Measurements from ENCODE around the gene EZH2.

Gene EZH2

GRCh38 chr7:148799893-148800555 lies 84.1 kb downstream of the EZH2 start:
- H3K4me3 ChIP-seq (ENCODE audit: low read length), result no peak overlapping the region
- no peaks in the 10 kb centered on the region for H3K36me3 ChIP-seq (ENCODE audit: control insufficient read depth, insufficient read depth, low read length)
- no peak overlapping the region for H3K9ac ChIP-seq (ENCODE audit: low read length)
- no peaks in the 10 kb centered on the region for H3K27me3 ChIP-seq (ENCODE audit: control insufficient read depth, insufficient read depth, low read length)
- H3K4me1 ChIP-seq (ENCODE audit: control insufficient read depth, insufficient read depth, low read length), result no peaks in the 10 kb centered on the region
- no peaks in the 10 kb centered on the region for H3K9me3 ChIP-seq (ENCODE audit: control insufficient read depth, low read length)

GRCh38 chr7:148796841-148797240 lies 87.2 kb downstream of the EZH2 start:
- H3K36me3 ChIP-seq (ENCODE audit: control insufficient read depth, insufficient read depth, low read length), result no peaks in the 10 kb centered on the region
- H3K4me3 ChIP-seq (ENCODE audit: low read length), result no peak overlapping the region
- no peak overlapping the region for H3K9ac ChIP-seq (ENCODE audit: low read length)
- no peaks in the 10 kb centered on the region for H3K4me1 ChIP-seq (ENCODE audit: control insufficient read depth, insufficient read depth, low read length)
- H3K27me3 ChIP-seq (ENCODE audit: control insufficient read depth, insufficient read depth, low read length), result no peaks in the 10 kb centered on the region
- no peaks in the 10 kb centered on the region for H3K9me3 ChIP-seq (ENCODE audit: control insufficient read depth, low read length)

GRCh38 chr7:148794476-148794875 lies 89.6 kb downstream of the EZH2 start:
- Histone ChIP-seq H3K4me1 (ENCODE audit: control insufficient read depth, insufficient read depth, low read length) (no peaks in the 10 kb centered on the region), H3K9ac (ENCODE audit: low read length) (no peak overlapping the region), H3K36me3 (ENCODE audit: control insufficient read depth, insufficient read depth, low read length) (no peaks in the 10 kb centered on the region), H3K27me3 (ENCODE audit: control insufficient read depth, insufficient read depth, low read length) (no peaks in the 10 kb centered on the region), H3K4me3 (ENCODE audit: low read length) (no peak overlapping the region), H3K9me3 (ENCODE audit: control insufficient read depth, low read length) (no peaks in the 10 kb centered on the region)

GRCh38 chr7:148793590-148793989 lies 90.5 kb downstream of the EZH2 start:
- H3K9me3 ChIP-seq (ENCODE audit: control insufficient read depth, low read length), result no peaks in the 10 kb centered on the region
- H3K36me3 ChIP-seq (ENCODE audit: control insufficient read depth, insufficient read depth, low read length), result no peaks in the 10 kb centered on the region
- H3K4me1 ChIP-seq (ENCODE audit: control insufficient read depth, insufficient read depth, low read length), result no peaks in the 10 kb centered on the region
- H3K9ac ChIP-seq (ENCODE audit: low read length), result no peak overlapping the region
- no peak overlapping the region for H3K4me3 ChIP-seq (ENCODE audit: low read length)
- H3K27me3 ChIP-seq (ENCODE audit: control insufficient read depth, insufficient read depth, low read length), result no peaks in the 10 kb centered on the region

- Histone ChIP-seq H3K4me3 (ENCODE audit: low read length) (no peak overlapping the region), H3K4me1 (ENCODE audit: control insufficient read depth, insufficient read depth, low read length) (no peaks in the 10 kb centered on the region), H3K9ac (ENCODE audit: low read length) (no peak overlapping the region), H3K9me3 (ENCODE audit: control insufficient read depth, low read length) (no peaks in the 10 kb centered on the region), H3K27me3 (ENCODE audit: control insufficient read depth, insufficient read depth, low read length) (no peaks in the 10 kb centered on the region), H3K36me3 (ENCODE audit: control insufficient read depth, insufficient read depth, low read length) (no peaks in the 10 kb centered on the region)
Measured at GRCh38 chr7:148791546-148791945, 92.5 kb downstream of the EZH2 start.

- Histone ChIP-seq H3K36me3 (ENCODE audit: control insufficient read depth, insufficient read depth, low read length) (no peaks in the 10 kb centered on the region), H3K4me3 (ENCODE audit: low read length) (no peak overlapping the region), H3K27me3 (ENCODE audit: control insufficient read depth, insufficient read depth, low read length) (no peaks in the 10 kb centered on the region), H3K4me1 (ENCODE audit: control insufficient read depth, insufficient read depth, low read length) (no peaks in the 10 kb centered on the region), H3K9me3 (ENCODE audit: control insufficient read depth, low read length) (no peaks in the 10 kb centered on the region), H3K9ac (ENCODE audit: low read length) (no peak overlapping the region)
Measured at GRCh38 chr7:148790850-148791249, 93.2 kb downstream of the EZH2 start.

- H3K4me1 ChIP-seq (ENCODE audit: control insufficient read depth, insufficient read depth, low read length), result no peaks in the 10 kb centered on the region
- no peaks in the 10 kb centered on the region for H3K27me3 ChIP-seq (ENCODE audit: control insufficient read depth, insufficient read depth, low read length)
- H3K9ac ChIP-seq (ENCODE audit: low read length), result no peak overlapping the region
- H3K4me3 ChIP-seq (ENCODE audit: low read length), result no peak overlapping the region
- no peaks in the 10 kb centered on the region for H3K9me3 ChIP-seq (ENCODE audit: control insufficient read depth, low read length)
- no peaks in the 10 kb centered on the region for H3K36me3 ChIP-seq (ENCODE audit: control insufficient read depth, insufficient read depth, low read length)
Measured at GRCh38 chr7:148790131-148790726, 93.9 kb downstream of the EZH2 start.

GRCh38 chr7:148789220-148789619 lies 94.9 kb downstream of the EZH2 start:
- Histone ChIP-seq H3K9ac (ENCODE audit: low read length) (no peak overlapping the region), H3K9me3 (ENCODE audit: control insufficient read depth, low read length) (no peaks in the 10 kb centered on the region), H3K4me1 (ENCODE audit: control insufficient read depth, insufficient read depth, low read length) (no peaks in the 10 kb centered on the region), H3K27me3 (ENCODE audit: control insufficient read depth, insufficient read depth, low read length) (no peaks in the 10 kb centered on the region), H3K4me3 (ENCODE audit: low read length) (no peak overlapping the region), H3K36me3 (ENCODE audit: control insufficient read depth, insufficient read depth, low read length) (no peaks in the 10 kb centered on the region)

GRCh38 chr7:148787571-148788295 lies 96.4 kb downstream of the EZH2 start:
- no peaks in the 10 kb centered on the region for H3K4me1 ChIP-seq (ENCODE audit: control insufficient read depth, insufficient read depth, low read length)
- H3K36me3 ChIP-seq (ENCODE audit: control insufficient read depth, insufficient read depth, low read length), result no peaks in the 10 kb centered on the region
- no peaks in the 10 kb centered on the region for H3K27me3 ChIP-seq (ENCODE audit: control insufficient read depth, insufficient read depth, low read length)
- no peaks in the 10 kb centered on the region for H3K9me3 ChIP-seq (ENCODE audit: control insufficient read depth, low read length)
- H3K9ac ChIP-seq (ENCODE audit: low read length), result no peak overlapping the region
- H3K4me3 ChIP-seq (ENCODE audit: low read length), result no peak overlapping the region

- H3K4me1 ChIP-seq (ENCODE audit: control insufficient read depth, insufficient read depth, low read length), result no peaks in the 10 kb centered on the region
- H3K36me3 ChIP-seq (ENCODE audit: control insufficient read depth, insufficient read depth, low read length), result no peaks in the 10 kb centered on the region
- no peak overlapping the region for H3K4me3 ChIP-seq (ENCODE audit: low read length)
- H3K9ac ChIP-seq (ENCODE audit: low read length), result no peak overlapping the region
- no peaks in the 10 kb centered on the region for H3K9me3 ChIP-seq (ENCODE audit: control insufficient read depth, low read length)
- no peaks in the 10 kb centered on the region for H3K27me3 ChIP-seq (ENCODE audit: control insufficient read depth, insufficient read depth, low read length)
Measured at GRCh38 chr7:148783801-148784527, 100.1 kb downstream of the EZH2 start.

- no peaks in the 10 kb centered on the region for H3K4me1 ChIP-seq (ENCODE audit: control insufficient read depth, insufficient read depth, low read length)
- H3K9ac ChIP-seq (ENCODE audit: low read length), result no peak overlapping the region
- H3K4me3 ChIP-seq (ENCODE audit: low read length), result no peak overlapping the region
- H3K27me3 ChIP-seq (ENCODE audit: control insufficient read depth, insufficient read depth, low read length), result no peaks in the 10 kb centered on the region
- no peaks in the 10 kb centered on the region for H3K9me3 ChIP-seq (ENCODE audit: control insufficient read depth, low read length)
- no peaks in the 10 kb centered on the region for H3K36me3 ChIP-seq (ENCODE audit: control insufficient read depth, insufficient read depth, low read length)
Measured at GRCh38 chr7:148782757-148783456, 101.2 kb downstream of the EZH2 start.
